Osteoblast (primary cell): ENCODE data around the gene KLHL8. TPM values are rescaled to one million over a fixed set of nuclear protein-coding genes. Genes with fewer than 3 reads are reported as not detected.

ENCODE experiments used
- DNase-seq: peaks from one replicate; pipeline ENCODE4 v3.0.0; 2011; ENCODE audit warnings: low spot score, mixed read lengths; ENCODE audit not compliant: insufficient read length; ENCODE audit errors: missing footprints
- H2AFZ ChIP-seq: 2 replicates; pipeline ENCODE4 v1.6.0; 2011; ENCODE audit warnings: mild to moderate bottlenecking, low read length
- H3K27ac ChIP-seq: 2 replicates; pipeline ENCODE4 v1.5.1; 2011; ENCODE audit warnings: mild to moderate bottlenecking, low read depth, low read length, moderate library complexity
- H3K27me3 ChIP-seq: 2 replicates; pipeline ENCODE4 v1.6.0; 2012; ENCODE audit warnings: mild to moderate bottlenecking, control low read depth, inconsistent platforms, low read length, moderate library complexity; ENCODE audit not compliant: insufficient read depth
- H3K36me3 ChIP-seq: 2 replicates; pipeline ENCODE4 v1.5.1; 2011; ENCODE audit warnings: mild to moderate bottlenecking, low read length, control low read depth, moderate library complexity; ENCODE audit not compliant: insufficient read depth
- H3K4me1 ChIP-seq: 2 replicates; pipeline ENCODE4 v1.5.1; 2011; ENCODE audit warnings: mild to moderate bottlenecking, low read length, control low read depth, moderate library complexity; ENCODE audit not compliant: insufficient read depth
- H3K4me2 ChIP-seq: 2 replicates; pipeline ENCODE4 v1.6.0; 2011; ENCODE audit warnings: mild to moderate bottlenecking, low read length; ENCODE audit not compliant: insufficient read depth
- H3K4me3 ChIP-seq: fragments of 200-600 bp; sonication (generic); 3 replicates; pipeline ENCODE4 v1.5.1; 2012; ENCODE audit warnings: mild to moderate bottlenecking, low read length, inconsistent platforms; ENCODE audit not compliant: insufficient read depth
- H3K79me2 ChIP-seq: 2 replicates; pipeline ENCODE4 v1.6.0; 2012; ENCODE audit warnings: mild to moderate bottlenecking, low read length, control low read depth, inconsistent platforms; ENCODE audit not compliant: insufficient read depth
- H3K9me3 ChIP-seq: 2 replicates; pipeline ENCODE4 v1.5.1; 2011; ENCODE audit warnings: low read depth, low read length, control low read depth
- H4K20me1 ChIP-seq: 2 replicates; pipeline ENCODE4 v1.6.0; 2012; ENCODE audit warnings: mild to moderate bottlenecking, low read length, control low read depth; ENCODE audit not compliant: insufficient read depth
- CTCF ChIP-seq: IDR thresholded peaks from 2 replicates; pipeline ENCODE4 v1.5.1; 2011; ENCODE audit warnings: mild to moderate bottlenecking, low read depth, low read length, moderate library complexity; ENCODE audit errors: extremely low read depth
- total RNA-seq: library from RNA; depleted of rRNA; stranded (reverse); fragments of >200 nt; gene quantifications from 2 replicates; pipeline ENCODE4 v1.2.3, GENCODE V29; 2012

The KLHL8 gene
- total RNA-seq, 1 donor = 12.7 TPM

- no peaks in the 10 kb centered on the region for H3K9me3 ChIP-seq
- no peak for TF ChIP-seq CTCF
- no peaks in the 10 kb centered on the region for H3K79me2 ChIP-seq
- DNase-seq = no peak
- no peaks in the 10 kb centered on the region for H3K36me3 ChIP-seq
- H3K4me3 ChIP-seq = no peak overlapping the region
- no peak overlapping the region for H2AFZ ChIP-seq
- no peak overlapping the region for H3K27ac ChIP-seq
- no peaks in the 10 kb centered on the region for H3K4me1 ChIP-seq
- no peaks in the 10 kb centered on the region for H4K20me1 ChIP-seq
- no peaks in the 10 kb centered on the region for H3K27me3 ChIP-seq
- no peak overlapping the region for H3K4me2 ChIP-seq
Measured at GRCh38 chr4:87255755-87256154, 35.3 kb upstream of the KLHL8 start.

- no peak overlapping the region for H3K4me2 ChIP-seq
- no peaks in the 10 kb centered on the region for H4K20me1 ChIP-seq
- H3K4me1 ChIP-seq = no peaks in the 10 kb centered on the region
- TF ChIP-seq CTCF = no peak
- no peaks in the 10 kb centered on the region for H3K36me3 ChIP-seq
- no peak overlapping the region for H3K4me3 ChIP-seq
- H2AFZ ChIP-seq = no peak overlapping the region
- H3K79me2 ChIP-seq = no peaks in the 10 kb centered on the region
- no peak overlapping the region for H3K27ac ChIP-seq
- no peaks in the 10 kb centered on the region for H3K9me3 ChIP-seq
- H3K27me3 ChIP-seq = no peaks in the 10 kb centered on the region
- DNase-seq = no peak
Measured at GRCh38 chr4:87251106-87251505, 30.7 kb upstream of the KLHL8 start.

GRCh38 chr4:87250294-87250693 lies 29.9 kb upstream of the KLHL8 start:
- H3K36me3 ChIP-seq = no peaks in the 10 kb centered on the region
- no peak overlapping the region for H3K27ac ChIP-seq
- H3K4me2 ChIP-seq = no peak overlapping the region
- TF ChIP-seq CTCF = no peak
- no peaks in the 10 kb centered on the region for H3K4me1 ChIP-seq
- H3K9me3 ChIP-seq = no peaks in the 10 kb centered on the region
- no peaks in the 10 kb centered on the region for H3K27me3 ChIP-seq
- DNase-seq = no peak
- no peaks in the 10 kb centered on the region for H3K79me2 ChIP-seq
- H4K20me1 ChIP-seq = no peaks in the 10 kb centered on the region
- no peak overlapping the region for H2AFZ ChIP-seq
- H3K4me3 ChIP-seq = no peak overlapping the region

- DNase-seq = no peak
- no peak overlapping the region for H3K4me2 ChIP-seq
- no peak for TF ChIP-seq CTCF
- H2AFZ ChIP-seq = no peak overlapping the region
- no peaks in the 10 kb centered on the region for H3K9me3 ChIP-seq
- H3K4me1 ChIP-seq = no peaks in the 10 kb centered on the region
- H3K36me3 ChIP-seq = no peaks in the 10 kb centered on the region
- H3K27me3 ChIP-seq = no peaks in the 10 kb centered on the region
- no peak overlapping the region for H3K4me3 ChIP-seq
- H4K20me1 ChIP-seq = no peaks in the 10 kb centered on the region
- no peaks in the 10 kb centered on the region for H3K79me2 ChIP-seq
- H3K27ac ChIP-seq = no peak overlapping the region
Measured at GRCh38 chr4:87249332-87250019, 29.1 kb upstream of the KLHL8 start.
